GM23338 (cell line): ENCODE results near the gene EYA4.

ENCODE experiments used
- CREB1 ChIP-seq: fragments of 250-450 bp; sonication (Bioruptor Pico); IDR thresholded peaks from 2 replicates; pipeline ENCODE4 v1.5.0; 2020; ENCODE audit warnings: low read depth, mild to moderate bottlenecking, moderate library complexity
- CTCF ChIP-seq, 2 experiments: fragments of 200-600 bp in 1 of 2; sonication (generic) in 1 of 2; conservative IDR thresholded peaks; 2 replicates each; pipeline versions ENCODE4 v1.5.1 to v1.6.1; 2016 to 2017; ENCODE audit warnings: antibody characterized with exemption in 2 of 2, low read depth in 2 of 2, mild to moderate bottlenecking in 2 of 2, moderate library complexity in 1 of 2
- EZH2 ChIP-seq: fragments of 200-600 bp; sonication (generic); IDR thresholded peaks from one replicate; pipeline ENCODE4 v1.8.0; 2017; ENCODE audit warnings: antibody characterized with exemption, mild to moderate bottlenecking, low read depth; ENCODE audit not compliant: unreplicated experiment
- EZH2phosphoT487 ChIP-seq: fragments of 200-600 bp; sonication (generic); IDR thresholded peaks from one replicate; pipeline ENCODE4 v1.8.1; 2018; ENCODE audit warnings: antibody characterized with exemption; ENCODE audit not compliant: unreplicated experiment
- JUNB ChIP-seq: IDR thresholded peaks from one replicate; pipeline ENCODE4 v1.6.1; 2016; ENCODE audit warnings: antibody characterized with exemption; ENCODE audit not compliant: unreplicated experiment
- NANOG ChIP-seq: IDR thresholded peaks from 2 replicates; pipeline ENCODE4 v1.6.1; 2016; ENCODE audit warnings: antibody characterized with exemption, borderline replicate concordance
- POLR2AphosphoS5 ChIP-seq: IDR thresholded peaks from 2 replicates; pipeline ENCODE4 v1.6.1; 2016; ENCODE audit warnings: antibody characterized with exemption, low read depth
- REST ChIP-seq: IDR thresholded peaks from one replicate; pipeline ENCODE4 v1.6.1; 2018; ENCODE audit warnings: antibody characterized with exemption; ENCODE audit not compliant: unreplicated experiment
- STAT1 ChIP-seq: IDR thresholded peaks from one replicate; pipeline ENCODE4 v1.6.1; 2016; ENCODE audit warnings: antibody characterized with exemption; ENCODE audit not compliant: unreplicated experiment
- ZNF114 ChIP-seq: fragments of 250-450 bp; sonication (Bioruptor Pico); IDR thresholded peaks from 2 replicates; pipeline ENCODE4 v1.5.0; 2020; ENCODE audit warnings: mild to moderate bottlenecking, moderate library complexity
- ZNF331 ChIP-seq: fragments of 250-450 bp; sonication (Bioruptor Pico); IDR thresholded peaks from 2 replicates; pipeline ENCODE4 v1.5.0; 2020; ENCODE audit warnings: low read depth, mild to moderate bottlenecking, moderate library complexity
- ZNF462 ChIP-seq: fragments of 250-450 bp; sonication (Bioruptor Pico); IDR thresholded peaks from 2 replicates; pipeline ENCODE4 v1.5.0; 2020; ENCODE audit warnings: mild to moderate bottlenecking, moderate library complexity
- TF ChIP-seq, protein P1 (sequence below): IDR thresholded peaks from 2 replicates; pipeline ENCODE4 v1.6.1; 2016; ENCODE audit warnings: antibody characterized with exemption

- TF ChIP-seq CTCF (conservative IDR thresholded peaks at IDR 0.05; ENCODE audit: low read depth in 2 of 2) = no peak
- TF ChIP-seq, protein P1, sequence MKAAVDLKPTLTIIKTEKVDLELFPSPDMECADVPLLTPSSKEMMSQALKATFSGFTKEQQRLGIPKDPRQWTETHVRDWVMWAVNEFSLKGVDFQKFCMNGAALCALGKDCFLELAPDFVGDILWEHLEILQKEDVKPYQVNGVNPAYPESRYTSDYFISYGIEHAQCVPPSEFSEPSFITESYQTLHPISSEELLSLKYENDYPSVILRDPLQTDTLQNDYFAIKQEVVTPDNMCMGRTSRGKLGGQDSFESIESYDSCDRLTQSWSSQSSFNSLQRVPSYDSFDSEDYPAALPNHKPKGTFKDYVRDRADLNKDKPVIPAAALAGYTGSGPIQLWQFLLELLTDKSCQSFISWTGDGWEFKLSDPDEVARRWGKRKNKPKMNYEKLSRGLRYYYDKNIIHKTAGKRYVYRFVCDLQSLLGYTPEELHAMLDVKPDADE = no peak
- no peak for TF ChIP-seq EZH2phosphoT487
- TF ChIP-seq CREB1 = no peak
- TF ChIP-seq POLR2AphosphoS5 = no peak
- TF ChIP-seq ZNF462 (CRISPR knock-in tag) = no peak
- no peak for TF ChIP-seq EZH2
- TF ChIP-seq REST = no peak
- no peak for TF ChIP-seq NANOG
- TF ChIP-seq ZNF331 (CRISPR knock-in tag) = no peak
- no peak for TF ChIP-seq JUNB
- TF ChIP-seq ZNF114 (CRISPR knock-in tag) = no peak
- TF ChIP-seq STAT1 = no peak
Measured at GRCh38 chr6:133504761-133505160, 263.6 kb downstream of the EYA4 start.
